Measurements from ENCODE around the gene IFNL1. TPM values are rescaled to one million over a fixed set of nuclear protein-coding genes. Genes with fewer than 3 reads are reported as not detected.
"Not testable (repeated sequence)": the region's sequence is repeated elsewhere in the genome, so short reads cannot be mapped to it uniquely, and the experiment has no call there.

Gene IFNL1
- total RNA-seq, 1 experiment from 2014 or later, result 1.0 TPM

- no peak for TF ChIP-seq CTCF (IDR thresholded peaks at IDR 0.05; ENCODE audit: unreplicated experiment)
- intact Hi-C loops (cut with micrococcal nuclease; ENCODE audit: unreplicated experiment), result no loop called here
- DNase-seq, result no peak
- peaks cover 3% of the 10 kb centered on the region for H3K36me3 Mint-ChIP-seq (ENCODE audit: insufficient read depth, unreplicated experiment)
- H3K4me1 Mint-ChIP-seq (ENCODE audit: low read depth, unreplicated experiment), result peaks cover 17% of the 10 kb centered on the region
- H3K27ac Mint-ChIP-seq (ENCODE audit: unreplicated experiment), result no peak overlapping the region
- H3K9me3 Mint-ChIP-seq (ENCODE audit: low read depth, unreplicated experiment), result peaks cover 2% of the 10 kb centered on the region
- H3K27me3 Mint-ChIP-seq (ENCODE audit: unreplicated experiment), result peaks cover 38% of the 10 kb centered on the region
- no peak overlapping the region for H3K4me3 Mint-ChIP-seq (ENCODE audit: low read depth, unreplicated experiment)
- no TSS peak for BruUV-seq (replicated peaks)
- CTCF ChIA-PET, result interaction anchor here (0.5 kb wide), 1 partner anchor 457 kb away, joined by 3 read pairs; no protein-coding TSS in a partner anchor
Measured at GRCh38 chr19:39308531-39309304, 12.5 kb downstream of the IFNL1 start.

- H3K36me3 Mint-ChIP-seq (ENCODE audit: insufficient read depth, unreplicated experiment); H3K27ac Mint-ChIP-seq (ENCODE audit: unreplicated experiment); BruUV-seq (replicated peaks); H3K4me3 Mint-ChIP-seq (ENCODE audit: low read depth, unreplicated experiment); H3K9me3 Mint-ChIP-seq (ENCODE audit: low read depth, unreplicated experiment); DNase-seq; intact Hi-C loops (cut with micrococcal nuclease; ENCODE audit: unreplicated experiment): not testable (repeated sequence)
- H3K27me3 Mint-ChIP-seq (ENCODE audit: unreplicated experiment), result peaks cover 32% of the 10 kb centered on the region
- H3K4me1 Mint-ChIP-seq (ENCODE audit: low read depth, unreplicated experiment), result peaks cover 12% of the 10 kb centered on the region
- CTCF ChIA-PET, result interaction anchor here (0.6 kb wide), 1 partner anchor 97 kb away, joined by 5 read pairs; no protein-coding TSS in a partner anchor
Measured at GRCh38 chr19:39309305-39309670, 13.1 kb downstream of the IFNL1 start.

GRCh38 chr19:39310558-39311311 is 14.5 kb downstream of the IFNL1 start:
- CTCF ChIA-PET, result no interaction called here
- Mint-ChIP-seq H3K27me3 (ENCODE audit: unreplicated experiment) (peaks cover 18% of the 10 kb centered on the region), H3K4me1 (ENCODE audit: low read depth, unreplicated experiment) (peaks cover 9% of the 10 kb centered on the region), H3K4me3 (ENCODE audit: low read depth, unreplicated experiment) (no peak overlapping the region), H3K36me3 (ENCODE audit: insufficient read depth, unreplicated experiment) (peaks cover 6% of the 10 kb centered on the region), H3K27ac (ENCODE audit: unreplicated experiment) (no peak overlapping the region), H3K9me3 (ENCODE audit: low read depth, unreplicated experiment) (no peaks in the 10 kb centered on the region)
- TF ChIP-seq CTCF (IDR thresholded peaks at IDR 0.05; ENCODE audit: unreplicated experiment), result no peak
- no peak for DNase-seq
- intact Hi-C loops (cut with micrococcal nuclease; ENCODE audit: unreplicated experiment), result no loop called here
- no TSS peak for BruUV-seq (replicated peaks)

- Mint-ChIP-seq H3K27ac (ENCODE audit: unreplicated experiment) (no peak overlapping the region), H3K4me3 (ENCODE audit: low read depth, unreplicated experiment) (no peak overlapping the region), H3K27me3 (ENCODE audit: unreplicated experiment) (peaks cover 6% of the 10 kb centered on the region), H3K4me1 (ENCODE audit: low read depth, unreplicated experiment) (peaks cover 4% of the 10 kb centered on the region), H3K36me3 (ENCODE audit: insufficient read depth, unreplicated experiment) (peaks cover 8% of the 10 kb centered on the region), H3K9me3 (ENCODE audit: low read depth, unreplicated experiment) (no peaks in the 10 kb centered on the region)
- intact Hi-C loops (cut with micrococcal nuclease; ENCODE audit: unreplicated experiment), result no loop called here
- CTCF ChIA-PET, result interaction anchor here (0.6 kb wide), 1 partner anchor 28 kb away, joined by 3 read pairs; the partner anchor contains the start of gene SAMD4B
- DNase-seq, result no peak
- no TSS peak for BruUV-seq (replicated peaks)
- TF ChIP-seq CTCF (IDR thresholded peaks at IDR 0.05; ENCODE audit: unreplicated experiment), result no peak
Measured at GRCh38 chr19:39314016-39314728, 18.0 kb downstream of the IFNL1 start.
